Measurements from ENCODE around the gene FOXJ1. TPM values are rescaled to one million over a fixed set of nuclear protein-coding genes. Genes with fewer than 3 reads are reported as not detected.

FOXJ1 gene
- total RNA-seq, 1 donor from 2014 or later = 2.1 TPM

GRCh38 chr17:76088041-76088867 lies 52.8 kb downstream of the FOXJ1 start:
- Mint-ChIP-seq H3K27ac (ENCODE audit: unreplicated experiment) (no peak overlapping the region), H3K4me3 (ENCODE audit: unreplicated experiment) (no peak overlapping the region), H3K27me3 (ENCODE audit: unreplicated experiment) (peaks cover 10% of the 10 kb centered on the region), H3K9me3 (ENCODE audit: unreplicated experiment) (no peaks in the 10 kb centered on the region), H3K4me1 (ENCODE audit: unreplicated experiment) (no peaks in the 10 kb centered on the region), H3K36me3 (ENCODE audit: low read depth, unreplicated experiment) (peaks cover 44% of the 10 kb centered on the region)
- DNase-seq (ENCODE audit: low spot score) = no peak
- TF ChIP-seq CTCF (IDR thresholded peaks at IDR 0.05; ENCODE audit: unreplicated experiment) = no peak

GRCh38 chr17:76087531-76087930 lies 53.5 kb downstream of the FOXJ1 start:
- no peak overlapping the region for H3K4me3 Mint-ChIP-seq (ENCODE audit: unreplicated experiment)
- H3K9me3 Mint-ChIP-seq (ENCODE audit: unreplicated experiment) = no peaks in the 10 kb centered on the region
- no peak for TF ChIP-seq CTCF (IDR thresholded peaks at IDR 0.05; ENCODE audit: unreplicated experiment)
- no peak for DNase-seq (ENCODE audit: low spot score)
- peaks cover 11% of the 10 kb centered on the region for H3K27me3 Mint-ChIP-seq (ENCODE audit: unreplicated experiment)
- H3K36me3 Mint-ChIP-seq (ENCODE audit: low read depth, unreplicated experiment) = peaks cover 44% of the 10 kb centered on the region
- no peak overlapping the region for H3K27ac Mint-ChIP-seq (ENCODE audit: unreplicated experiment)
- no peaks in the 10 kb centered on the region for H3K4me1 Mint-ChIP-seq (ENCODE audit: unreplicated experiment)

DNA sequence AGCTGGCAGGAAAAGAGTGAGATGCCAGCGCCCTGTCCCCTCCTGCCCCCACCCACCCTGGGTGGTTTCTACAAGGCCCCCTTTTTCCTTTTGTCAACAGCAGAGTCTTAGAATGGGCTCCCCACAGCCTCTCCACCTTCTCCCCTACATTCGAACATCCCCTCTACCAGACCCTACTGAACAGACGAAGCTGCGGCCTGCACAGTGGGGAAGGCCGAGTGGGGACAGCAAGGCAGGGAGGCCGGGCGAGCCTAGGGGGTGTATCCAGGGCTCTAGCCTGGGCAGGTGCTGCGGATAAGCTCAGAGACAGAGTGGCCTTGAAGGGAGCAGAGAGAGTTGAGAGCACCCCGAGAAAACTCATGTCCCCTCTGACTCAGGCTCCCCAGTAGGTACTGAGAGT lies 54.7 kb downstream of the FOXJ1 start:
- DNase-seq (ENCODE audit: low spot score) = no peak
- Mint-ChIP-seq H3K27ac (ENCODE audit: unreplicated experiment) (no peak overlapping the region), H3K4me3 (ENCODE audit: unreplicated experiment) (no peak overlapping the region), H3K9me3 (ENCODE audit: unreplicated experiment) (no peaks in the 10 kb centered on the region), H3K27me3 (ENCODE audit: unreplicated experiment) (peaks cover 18% of the 10 kb centered on the region), H3K36me3 (ENCODE audit: low read depth, unreplicated experiment) (peaks cover 38% of the 10 kb centered on the region), H3K4me1 (ENCODE audit: unreplicated experiment) (no peaks in the 10 kb centered on the region)
- TF ChIP-seq CTCF (IDR thresholded peaks at IDR 0.05; ENCODE audit: unreplicated experiment) = no peak

Small RNA genes lying within 50 kb of the gene (microRNA-seq; reads per million reads assigned to microRNA genes)
- gene MIR6868 (ENCODE audit: unreplicated experiment) = 3.1 reads per million, percentile 39 among the genes with 10 or more reads in this experiment

Other genes starting within 250 kb of the FOXJ1 start
- 14.1 TPM for gene TRIM65, start 244.3 kb downstream of the FOXJ1 start, total RNA-seq (ENCODE audit: unreplicated experiment)
- 78.2 TPM for gene MRPL38, start 236.4 kb downstream of the FOXJ1 start, total RNA-seq (ENCODE audit: unreplicated experiment)
- 7.8 TPM for gene FBF1, start 200.2 kb downstream of the FOXJ1 start, total RNA-seq (ENCODE audit: unreplicated experiment)
- 36.1 TPM for gene ACOX1, start 162.1 kb downstream of the FOXJ1 start, total RNA-seq (ENCODE audit: unreplicated experiment)
- 22.6 TPM for gene TEN1, start 162.0 kb downstream of the FOXJ1 start, total RNA-seq (ENCODE audit: unreplicated experiment)
- 8.4 TPM for gene CDK3, start 140.4 kb downstream of the FOXJ1 start, total RNA-seq (ENCODE audit: unreplicated experiment)
- gene EVPL, start 113.9 kb downstream of the FOXJ1 start, total RNA-seq (ENCODE audit: unreplicated experiment) = not detected
- 62.6 TPM for gene SRP68, start 68.7 kb downstream of the FOXJ1 start, total RNA-seq (ENCODE audit: unreplicated experiment)
- gene GALR2, start 66.5 kb downstream of the FOXJ1 start, total RNA-seq (ENCODE audit: unreplicated experiment) = not detected
- not detected for gene ZACN, start 62.1 kb downstream of the FOXJ1 start, total RNA-seq (ENCODE audit: unreplicated experiment)
- gene EXOC7, start 37.5 kb downstream of the FOXJ1 start, total RNA-seq (ENCODE audit: unreplicated experiment) = 183 TPM
- gene RNF157, start 99.2 kb upstream of the FOXJ1 start, total RNA-seq (ENCODE audit: unreplicated experiment) = 18.7 TPM
- 90.4 TPM for gene UBALD2, start 124.1 kb upstream of the FOXJ1 start, total RNA-seq (ENCODE audit: unreplicated experiment)
- gene QRICH2, start 167.0 kb upstream of the FOXJ1 start, total RNA-seq (ENCODE audit: unreplicated experiment) = 15.0 TPM
- 136 TPM for gene PRPSAP1, start 212.7 kb upstream of the FOXJ1 start, total RNA-seq (ENCODE audit: unreplicated experiment)
- gene SPHK1, start 243.4 kb upstream of the FOXJ1 start, total RNA-seq (ENCODE audit: unreplicated experiment) = 15.4 TPM